Activated naive CD4-positive, alpha-beta T cell treated with anti-CD3 and anti-CD28 coated beads, Interleukin-2, amount 50 U/mL, for 24 hours (primary cell): ENCODE data around the gene EXOSC5.
"Not testable (repeated sequence)": the region's sequence is repeated elsewhere in the genome, so short reads cannot be mapped to it uniquely, and the experiment has no call there.

Experiments
- H3K27ac Mint-ChIP-seq: one replicate; pipeline ENCODE4 v1.8.0; 2021; ENCODE audit warnings: mild to moderate bottlenecking, mixed read lengths
- H3K27me3 Mint-ChIP-seq: one replicate; pipeline ENCODE4 v1.8.0; 2021; ENCODE audit warnings: mixed read lengths
- H3K36me3 Mint-ChIP-seq: one replicate; pipeline ENCODE4 v1.8.0; 2021; ENCODE audit warnings: mixed read lengths
- H3K4me1 Mint-ChIP-seq: one replicate; pipeline ENCODE4 v1.8.0; 2021; ENCODE audit warnings: mixed read lengths
- H3K4me3 Mint-ChIP-seq: one replicate; pipeline ENCODE4 v1.8.0; 2021; ENCODE audit warnings: mild to moderate bottlenecking, mixed read lengths
- H3K9me3 Mint-ChIP-seq: one replicate; pipeline ENCODE4 v1.8.0; 2021; ENCODE audit warnings: mixed read lengths

EXOSC5 gene

GRCh38 chr19:41416194-41416674 is 19.1 kb upstream of the EXOSC5 start:
- no peak overlapping the region for H3K27ac Mint-ChIP-seq
- no peak overlapping the region for H3K4me3 Mint-ChIP-seq
- H3K4me1 Mint-ChIP-seq = no peaks in the 10 kb centered on the region
- H3K27me3 Mint-ChIP-seq = no peaks in the 10 kb centered on the region
- H3K36me3 Mint-ChIP-seq = peaks cover 8% of the 10 kb centered on the region
- H3K9me3 Mint-ChIP-seq = no peaks in the 10 kb centered on the region

GRCh38 chr19:41415154-41415571 is 18.0 kb upstream of the EXOSC5 start:
- H3K27me3 Mint-ChIP-seq = no peaks in the 10 kb centered on the region
- H3K4me1 Mint-ChIP-seq = peaks cover 1% of the 10 kb centered on the region
- H3K36me3 Mint-ChIP-seq = peaks cover 7% of the 10 kb centered on the region
- H3K4me3 Mint-ChIP-seq = no peak overlapping the region
- H3K27ac Mint-ChIP-seq = no peak overlapping the region
- H3K9me3 Mint-ChIP-seq = no peaks in the 10 kb centered on the region

GRCh38 chr19:41414461-41414860 is 17.3 kb upstream of the EXOSC5 start:
- H3K36me3 Mint-ChIP-seq = peaks cover 7% of the 10 kb centered on the region

GRCh38 chr19:41413947-41414346 is 16.8 kb upstream of the EXOSC5 start:
- Mint-ChIP-seq H3K27me3 (no peaks in the 10 kb centered on the region), H3K9me3 (no peaks in the 10 kb centered on the region), H3K4me3 (no peak overlapping the region), H3K36me3 (peaks cover 3% of the 10 kb centered on the region), H3K27ac (no peak overlapping the region), H3K4me1 (peaks cover 11% of the 10 kb centered on the region)

More at GRCh38 chr19:41414461-41414860, 17.3 kb upstream of the EXOSC5 start:
- no peak overlapping the region for H3K4me3 Mint-ChIP-seq
- H3K9me3 Mint-ChIP-seq = no peaks in the 10 kb centered on the region
- no peaks in the 10 kb centered on the region for H3K27me3 Mint-ChIP-seq
- H3K4me1 Mint-ChIP-seq = peaks cover 6% of the 10 kb centered on the region
- no peak overlapping the region for H3K27ac Mint-ChIP-seq

- H3K27me3 Mint-ChIP-seq = no peaks in the 10 kb centered on the region
- H3K4me3 Mint-ChIP-seq = no peak overlapping the region
- no peak overlapping the region for H3K27ac Mint-ChIP-seq
- H3K4me1 Mint-ChIP-seq = peaks cover 13% of the 10 kb centered on the region
- H3K9me3 Mint-ChIP-seq = no peaks in the 10 kb centered on the region
- H3K36me3 Mint-ChIP-seq = peaks cover under 1% of the 10 kb centered on the region
Measured at GRCh38 chr19:41412953-41413352, 15.8 kb upstream of the EXOSC5 start.

- H3K36me3 Mint-ChIP-seq = no peaks in the 10 kb centered on the region
- no peaks in the 10 kb centered on the region for H3K9me3 Mint-ChIP-seq
- H3K4me1 Mint-ChIP-seq = peaks cover 13% of the 10 kb centered on the region
- no peaks in the 10 kb centered on the region for H3K27me3 Mint-ChIP-seq
- no peak overlapping the region for H3K4me3 Mint-ChIP-seq
- H3K27ac Mint-ChIP-seq = no peak overlapping the region
Measured at GRCh38 chr19:41411968-41412265, 14.8 kb upstream of the EXOSC5 start.

GRCh38 chr19:41411100-41411967 is 14.2 kb upstream of the EXOSC5 start:
- no peaks in the 10 kb centered on the region for H3K36me3 Mint-ChIP-seq
- H3K9me3 Mint-ChIP-seq = no peaks in the 10 kb centered on the region
- H3K27ac Mint-ChIP-seq = no peak overlapping the region
- peaks cover 13% of the 10 kb centered on the region for H3K4me1 Mint-ChIP-seq
- no peak overlapping the region for H3K4me3 Mint-ChIP-seq
- no peaks in the 10 kb centered on the region for H3K27me3 Mint-ChIP-seq

GRCh38 chr19:41410336-41411054 is 13.3 kb upstream of the EXOSC5 start:
- H3K4me3 Mint-ChIP-seq = no peak overlapping the region
- no peak overlapping the region for H3K27ac Mint-ChIP-seq
- H3K36me3 Mint-ChIP-seq = no peaks in the 10 kb centered on the region
- H3K4me1 Mint-ChIP-seq = peaks cover 13% of the 10 kb centered on the region
- no peaks in the 10 kb centered on the region for H3K27me3 Mint-ChIP-seq
- no peaks in the 10 kb centered on the region for H3K9me3 Mint-ChIP-seq

- no peak overlapping the region for H3K27ac Mint-ChIP-seq
- no peak overlapping the region for H3K4me3 Mint-ChIP-seq
- peaks cover 13% of the 10 kb centered on the region for H3K4me1 Mint-ChIP-seq
- no peaks in the 10 kb centered on the region for H3K27me3 Mint-ChIP-seq
- H3K36me3 Mint-ChIP-seq = no peaks in the 10 kb centered on the region
- H3K9me3 Mint-ChIP-seq = no peaks in the 10 kb centered on the region
Measured at GRCh38 chr19:41409288-41409687, 12.1 kb upstream of the EXOSC5 start.

- H3K27me3 Mint-ChIP-seq, H3K4me3 Mint-ChIP-seq, H3K27ac Mint-ChIP-seq, H3K9me3 Mint-ChIP-seq, H3K36me3 Mint-ChIP-seq: not testable (repeated sequence)
- peaks cover 13% of the 10 kb centered on the region for H3K4me1 Mint-ChIP-seq
Measured at GRCh38 chr19:41408846-41409245, 11.7 kb upstream of the EXOSC5 start.

- no peak overlapping the region for H3K4me3 Mint-ChIP-seq
- no peak overlapping the region for H3K27ac Mint-ChIP-seq
- no peaks in the 10 kb centered on the region for H3K9me3 Mint-ChIP-seq
- H3K4me1 Mint-ChIP-seq = peaks cover 16% of the 10 kb centered on the region
- H3K36me3 Mint-ChIP-seq = no peaks in the 10 kb centered on the region
- H3K27me3 Mint-ChIP-seq = no peaks in the 10 kb centered on the region
Measured at GRCh38 chr19:41408256-41408655, 11.1 kb upstream of the EXOSC5 start.

GRCh38 chr19:41407271-41407670 is 10.1 kb upstream of the EXOSC5 start:
- no peak overlapping the region for H3K4me3 Mint-ChIP-seq

GRCh38 chr19:41405776-41406175 is 8.6 kb upstream of the EXOSC5 start:
- Mint-ChIP-seq H3K9me3 (no peaks in the 10 kb centered on the region), H3K27ac (no peak overlapping the region), H3K36me3 (peaks cover 1% of the 10 kb centered on the region), H3K4me3 (no peak overlapping the region), H3K27me3 (no peaks in the 10 kb centered on the region), H3K4me1 (peaks cover 27% of the 10 kb centered on the region)

More at GRCh38 chr19:41407271-41407670, 10.1 kb upstream of the EXOSC5 start:
- Mint-ChIP-seq H3K27me3 (no peaks in the 10 kb centered on the region), H3K27ac (no peak overlapping the region), H3K36me3 (no peaks in the 10 kb centered on the region), H3K4me1 (peaks cover 16% of the 10 kb centered on the region), H3K9me3 (no peaks in the 10 kb centered on the region)

- no peak overlapping the region for H3K27ac Mint-ChIP-seq
- H3K9me3 Mint-ChIP-seq = no peaks in the 10 kb centered on the region
- H3K4me3 Mint-ChIP-seq = no peak overlapping the region
- peaks cover 1% of the 10 kb centered on the region for H3K36me3 Mint-ChIP-seq
- H3K4me1 Mint-ChIP-seq = peaks cover 28% of the 10 kb centered on the region
- no peaks in the 10 kb centered on the region for H3K27me3 Mint-ChIP-seq
Measured at GRCh38 chr19:41403181-41403970, 6.2 kb upstream of the EXOSC5 start.

- peaks cover 35% of the 10 kb centered on the region for H3K4me1 Mint-ChIP-seq
- no peak overlapping the region for H3K4me3 Mint-ChIP-seq
- H3K9me3 Mint-ChIP-seq = no peaks in the 10 kb centered on the region
- no peaks in the 10 kb centered on the region for H3K27me3 Mint-ChIP-seq
- H3K27ac Mint-ChIP-seq = no peak overlapping the region
- peaks cover 1% of the 10 kb centered on the region for H3K36me3 Mint-ChIP-seq
Measured at GRCh38 chr19:41402010-41402409, 4.9 kb upstream of the EXOSC5 start.
